Activated gamma-delta T cell (primary cell): ENCODE results near the gene ASPSCR1.

Experiments
- DNase-seq: peaks from one replicate; lab custom pipeline; 2025; lab: John Stamatoyannopoulos, UW

ASPSCR1 gene

DNA sequence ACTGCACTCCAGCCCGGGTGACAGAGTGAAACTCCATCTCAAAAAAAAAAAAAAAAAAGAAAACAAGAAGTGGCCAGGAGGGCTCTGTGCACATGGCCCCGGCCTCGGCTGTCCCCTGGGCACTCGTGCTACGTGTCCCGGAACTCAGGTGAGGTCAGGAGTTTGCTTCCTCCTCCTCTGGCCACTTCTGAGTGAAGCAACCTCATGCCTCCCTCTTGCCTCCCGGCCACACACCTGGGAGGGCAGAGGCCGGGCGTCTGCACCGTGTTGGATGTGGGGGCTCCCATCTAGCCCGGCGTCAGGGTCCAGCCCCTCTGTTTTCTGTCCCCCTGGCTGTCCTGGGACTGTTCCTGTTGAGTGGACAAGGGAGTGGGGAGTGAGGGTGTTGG lies 22.2 kb downstream of the ASPSCR1 start:
- DNase-seq = no peak

DNA sequence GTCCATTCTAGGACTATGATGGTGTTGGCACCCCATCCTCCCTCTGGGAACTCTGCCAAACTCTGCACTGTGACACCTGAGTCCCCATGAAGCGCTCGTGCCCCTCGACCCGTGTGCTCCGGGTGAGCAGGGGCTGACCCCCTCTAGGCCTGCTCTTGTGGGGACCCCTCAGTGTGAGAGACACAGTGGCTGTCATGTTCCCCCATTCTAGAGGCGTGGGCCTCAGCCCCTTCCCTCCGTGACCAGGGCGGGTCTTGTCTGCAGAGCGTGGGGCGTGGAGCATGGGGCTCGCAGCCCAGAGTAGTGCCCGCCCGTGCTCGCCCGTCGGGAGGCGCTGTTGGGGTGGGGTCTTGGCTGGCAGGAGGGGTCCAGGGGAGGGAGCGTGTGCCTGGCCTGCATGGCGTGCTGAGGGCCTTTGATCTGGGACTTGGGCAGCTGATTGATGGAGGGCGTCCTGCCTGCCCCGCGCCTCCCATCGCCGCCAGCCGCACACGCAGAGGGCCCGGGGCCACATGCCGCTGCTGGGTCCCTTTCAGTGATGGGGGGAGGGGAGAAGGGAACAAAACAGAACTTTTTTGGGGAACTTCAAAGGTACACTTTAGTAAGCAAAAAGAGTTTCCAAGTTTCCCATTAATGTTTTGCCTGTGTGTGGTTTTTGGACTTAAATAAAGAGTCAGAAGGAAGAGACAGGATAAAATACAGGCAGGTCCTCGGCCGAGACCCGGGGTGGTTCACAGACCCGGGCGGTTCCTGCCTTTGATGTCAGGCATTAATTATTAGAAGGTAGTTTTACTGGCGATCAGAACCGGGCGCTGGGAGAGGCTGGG lies 22.8 kb downstream of the ASPSCR1 start:
- DNase-seq = no peak

DNA sequence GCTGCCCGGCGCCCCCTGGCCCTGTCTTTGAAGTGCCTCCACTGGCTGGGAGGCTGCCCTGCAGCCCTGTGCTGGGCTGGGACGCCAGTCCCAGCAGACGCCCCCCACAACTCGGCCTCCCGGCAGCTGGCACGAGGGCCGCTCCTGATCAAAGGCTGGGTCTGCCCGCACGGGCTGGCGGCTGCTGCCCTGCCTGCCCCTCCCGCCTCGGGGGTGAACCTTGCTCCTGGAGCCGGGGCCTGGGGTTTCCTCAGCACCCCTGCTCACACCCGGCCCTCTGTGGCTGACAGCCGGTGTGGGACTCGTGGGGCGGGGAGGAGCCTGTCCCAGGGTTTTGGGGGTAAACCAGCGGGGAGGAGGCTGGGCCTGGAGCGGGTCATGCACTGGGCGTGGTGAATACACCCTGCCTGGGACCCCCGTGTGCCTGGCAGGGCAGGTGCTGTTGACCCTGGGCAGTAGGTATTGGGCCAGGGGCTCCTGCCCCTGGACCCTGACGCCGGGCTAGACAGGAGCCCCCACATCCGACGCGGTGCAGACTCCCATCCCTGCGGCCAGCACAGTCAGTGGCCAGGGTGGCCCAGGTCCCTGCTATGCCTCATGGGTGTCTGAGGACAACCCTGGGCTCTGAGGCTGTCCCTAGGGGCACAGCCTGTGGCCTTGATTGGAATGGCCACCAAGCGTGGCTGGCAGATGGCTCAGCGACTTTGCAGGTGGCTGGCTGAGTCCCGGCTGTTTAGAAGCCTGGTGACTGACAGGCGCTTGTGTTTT lies 23.6 kb downstream of the ASPSCR1 start:
- DNase-seq = no peak

DNA sequence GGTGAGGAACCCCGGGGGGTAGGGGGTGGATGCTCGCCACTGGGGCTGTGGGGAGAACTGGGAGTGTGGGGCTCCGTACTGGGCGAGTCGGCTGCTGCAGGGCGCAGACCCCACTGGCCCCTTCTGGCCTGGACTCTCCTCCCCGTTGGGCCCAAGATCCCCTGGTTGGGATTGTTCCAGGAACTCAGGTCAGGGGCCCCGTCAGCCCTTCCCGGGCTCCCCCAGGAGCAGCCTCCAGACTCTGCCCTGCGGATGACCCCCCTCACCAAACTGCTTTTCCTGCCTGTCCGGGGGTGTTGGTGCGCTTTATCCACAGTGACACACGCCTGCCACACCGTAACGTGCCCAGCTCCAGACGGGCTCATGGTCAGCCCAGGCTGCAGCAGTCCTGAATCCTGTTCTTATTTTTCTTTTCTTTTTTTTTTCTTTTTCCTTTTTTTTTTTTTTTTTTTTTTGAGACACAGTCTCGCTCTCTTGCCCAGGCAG lies 24.2 kb downstream of the ASPSCR1 start:
- DNase-seq = no peak

DNA sequence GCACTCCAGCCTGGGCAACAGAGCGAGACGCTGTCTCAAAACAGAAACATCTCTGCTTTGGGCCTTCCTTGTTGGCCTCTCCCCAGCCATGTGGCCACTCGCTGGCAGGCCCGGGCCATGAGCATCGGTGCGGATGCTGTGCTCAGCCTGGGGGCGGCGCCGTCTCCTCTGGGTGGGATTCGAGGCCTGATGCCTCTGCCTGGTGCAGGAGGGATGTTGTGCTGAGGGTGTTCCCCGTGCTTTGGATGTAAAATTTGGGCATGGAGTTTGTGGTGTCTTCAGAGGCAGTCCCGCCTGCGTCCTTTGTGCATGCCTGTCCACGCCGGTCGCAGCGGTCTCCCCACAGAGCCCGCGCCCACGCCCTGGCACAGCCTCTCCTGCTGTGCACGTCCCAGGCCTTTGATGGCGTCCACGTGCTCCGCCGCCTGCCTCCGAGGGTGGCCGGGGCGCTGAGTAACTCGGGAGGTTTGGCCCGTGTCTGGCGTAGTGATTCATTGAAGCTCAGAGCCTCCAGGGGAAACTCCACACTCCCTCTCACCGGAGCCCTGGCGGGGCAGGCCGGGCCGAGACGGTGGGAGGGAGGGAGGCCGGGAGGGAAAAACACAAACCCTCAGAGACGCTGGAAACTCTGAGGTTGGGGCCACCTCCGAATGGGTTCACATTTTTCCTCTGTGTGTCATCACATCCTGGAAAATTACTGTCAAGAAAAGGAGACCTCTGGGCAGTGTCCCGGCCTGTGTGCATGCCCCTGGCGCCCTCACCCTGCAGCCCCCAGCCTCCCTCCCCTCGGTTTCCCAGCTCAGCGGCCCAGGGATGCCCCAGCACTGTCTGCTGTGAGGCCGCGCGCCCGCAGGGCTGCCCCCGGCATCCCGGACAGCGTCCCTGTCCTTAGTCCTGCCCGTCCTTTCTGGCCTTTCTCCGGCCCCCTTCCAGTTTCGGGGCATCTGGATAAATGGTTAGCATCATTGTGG lies 26.3 kb downstream of the ASPSCR1 start:
- no peak for DNase-seq

DNA sequence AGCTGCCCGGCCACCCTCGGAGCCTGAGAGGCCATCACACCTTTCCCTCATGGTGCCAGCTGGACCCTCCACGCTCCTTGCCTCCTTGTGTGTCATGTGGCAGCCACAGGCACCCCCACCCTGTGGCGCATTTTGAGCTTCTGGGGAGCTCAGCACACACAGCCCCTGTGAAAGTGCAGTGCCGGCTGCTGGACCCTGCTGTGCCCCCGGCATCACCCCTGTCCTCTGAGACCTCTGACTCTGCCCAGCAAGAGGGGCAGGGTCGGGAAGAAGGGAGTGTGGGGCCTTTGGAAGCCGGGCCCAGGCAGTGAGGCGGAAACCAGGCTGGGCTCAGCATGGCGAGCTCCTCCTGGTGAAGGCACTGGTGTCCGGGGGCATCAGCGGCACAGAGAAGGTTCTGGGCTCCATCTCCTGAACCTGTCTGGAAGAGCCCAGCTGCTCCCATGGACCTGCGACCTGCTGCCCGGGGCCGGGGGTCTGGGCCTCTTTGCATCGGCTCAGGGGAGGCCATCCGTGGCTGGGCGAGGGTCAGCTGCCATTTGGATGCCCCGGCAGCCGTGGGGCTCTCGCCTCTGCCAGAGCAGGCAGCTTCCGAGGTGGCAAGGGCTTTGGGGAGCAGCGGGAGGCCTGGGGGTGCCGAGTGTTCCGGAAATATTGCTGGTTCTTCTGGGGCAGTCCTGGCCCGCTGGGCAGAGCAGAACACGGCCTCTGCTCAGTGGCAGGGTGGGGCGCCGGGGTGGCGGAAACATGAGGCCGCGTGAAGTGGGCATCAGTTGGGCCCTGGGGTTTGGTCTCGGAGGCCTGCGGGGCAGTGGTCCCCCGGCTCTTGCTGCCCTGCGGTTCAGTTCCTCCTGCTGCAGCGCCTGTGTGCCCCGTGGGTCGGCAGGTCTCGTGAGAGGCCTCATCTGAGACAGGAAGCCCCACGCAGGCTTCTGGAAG lies 27.4 kb downstream of the ASPSCR1 start:
- no peak for DNase-seq

DNA sequence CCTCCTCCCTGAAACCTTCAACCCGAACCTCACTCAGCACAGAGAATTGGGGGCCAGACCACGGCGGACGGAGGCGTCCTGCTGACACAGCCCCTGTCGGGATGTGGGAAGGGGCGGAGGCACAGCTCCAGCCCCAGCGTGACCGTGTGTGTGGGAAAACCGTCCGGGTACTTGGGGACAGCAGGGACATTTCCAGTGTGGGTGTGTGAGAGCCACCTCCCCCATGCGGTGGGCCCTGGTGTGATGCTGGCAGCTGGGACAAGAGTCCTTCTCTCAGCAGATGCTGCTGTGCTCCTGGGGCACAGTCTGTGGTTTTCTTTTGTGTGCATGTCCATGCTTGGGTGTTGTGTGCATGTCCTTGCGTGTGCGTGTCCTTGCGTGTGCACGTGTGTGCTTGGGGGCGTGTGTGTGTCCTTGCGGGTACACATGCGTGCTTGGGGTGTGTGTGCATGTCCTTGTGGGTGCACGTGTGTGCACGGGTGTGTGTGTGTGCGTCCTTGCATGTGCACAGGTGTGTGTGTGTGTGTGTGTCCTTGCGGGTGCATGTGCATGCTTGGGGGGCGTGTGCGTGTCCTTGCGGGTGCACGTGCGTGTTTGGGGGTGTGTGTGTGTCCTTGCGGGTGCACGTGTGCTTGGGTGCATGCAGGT lies 28.4 kb downstream of the ASPSCR1 start:
- DNase-seq = no peak

DNA sequence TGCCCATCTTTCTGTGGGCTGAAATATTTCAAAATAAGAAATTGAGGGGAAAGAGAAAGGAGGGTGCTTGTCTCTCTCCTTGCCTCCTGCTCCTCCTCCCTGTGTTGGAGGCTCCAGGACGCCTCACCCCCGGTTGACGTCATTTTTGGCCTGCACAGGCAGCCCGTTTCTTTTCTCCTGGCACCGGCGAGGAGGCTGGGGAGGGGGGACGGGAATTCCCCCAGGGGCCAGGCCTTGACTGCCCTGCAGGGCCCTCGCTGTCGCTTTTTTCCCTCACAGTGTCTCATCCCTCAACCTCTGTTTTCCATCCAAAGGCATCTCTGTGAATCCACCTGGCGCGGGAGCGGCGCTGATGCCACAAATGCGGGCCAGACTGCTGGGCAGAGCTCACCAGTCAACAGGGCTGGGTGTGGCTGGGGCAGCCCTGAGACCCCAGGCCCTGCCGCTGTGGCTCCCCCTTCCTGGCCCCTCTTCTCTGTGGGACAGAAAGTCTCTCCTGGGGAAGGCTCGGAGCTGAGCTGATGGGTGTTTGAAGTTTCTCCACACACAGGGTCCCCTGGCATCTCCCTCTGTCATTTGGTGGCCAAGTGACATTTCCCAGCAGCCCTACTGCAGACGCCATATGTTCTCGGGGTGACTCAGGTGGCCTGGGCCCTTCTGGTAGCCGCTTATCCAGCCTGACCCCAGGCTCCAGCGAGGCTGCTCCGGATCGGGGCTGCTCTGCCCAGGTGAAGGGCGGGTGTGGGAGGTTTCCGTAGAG lies 29.2 kb downstream of the ASPSCR1 start:
- DNase-seq = no peak

DNA sequence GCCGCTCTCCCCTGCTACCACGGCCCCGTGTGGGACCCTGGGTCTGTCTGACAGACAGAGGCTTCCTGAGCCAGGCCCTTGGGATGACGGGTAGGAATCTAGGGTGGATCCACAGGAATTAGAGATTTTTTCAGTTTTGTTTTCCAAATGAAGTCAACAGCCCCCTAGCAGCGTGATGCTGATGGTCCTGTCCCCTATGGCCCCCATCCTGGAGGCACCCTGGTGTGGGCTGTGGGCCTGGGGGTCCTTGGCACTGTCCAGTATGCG lies 29.7 kb downstream of the ASPSCR1 start:
- DNase-seq = no peak

DNA sequence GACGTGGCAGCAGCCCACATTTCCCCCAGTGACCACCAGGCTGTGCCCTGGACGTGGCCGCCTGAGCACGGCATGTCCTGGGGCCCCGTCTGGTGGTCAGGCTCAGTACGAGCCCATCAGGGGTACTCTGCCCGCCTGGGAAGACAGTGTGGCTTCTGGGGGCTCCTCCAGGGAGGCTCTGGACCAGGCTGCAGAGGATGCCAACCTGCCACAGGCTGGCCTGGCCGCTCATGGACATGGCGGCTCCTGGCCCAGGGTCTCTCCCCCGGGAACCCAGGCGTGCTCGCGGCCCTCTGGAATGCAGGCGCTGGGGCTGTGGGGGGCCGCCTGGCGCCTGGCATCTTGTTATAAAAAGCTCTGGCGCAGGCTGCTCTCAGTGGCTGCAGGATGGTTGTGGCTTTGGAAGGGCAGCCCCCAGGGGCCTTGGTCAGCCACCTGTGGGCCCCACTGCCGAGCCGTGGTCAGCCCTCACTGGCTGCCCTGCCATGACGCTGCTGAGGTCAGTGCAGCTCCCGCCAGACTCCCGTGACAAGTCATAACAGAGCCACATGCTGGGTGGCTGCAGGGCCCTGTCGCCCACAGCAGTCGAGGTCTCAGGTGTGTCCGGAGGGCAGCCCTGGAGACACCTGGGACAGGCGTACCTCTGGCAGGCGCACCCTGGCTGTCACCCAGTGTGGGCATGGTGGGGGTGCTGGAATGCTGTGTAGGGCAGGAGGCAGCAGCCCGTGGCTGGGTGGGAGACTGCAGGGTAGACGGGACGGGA lies 30.2 kb downstream of the ASPSCR1 start:
- no peak for DNase-seq

DNA sequence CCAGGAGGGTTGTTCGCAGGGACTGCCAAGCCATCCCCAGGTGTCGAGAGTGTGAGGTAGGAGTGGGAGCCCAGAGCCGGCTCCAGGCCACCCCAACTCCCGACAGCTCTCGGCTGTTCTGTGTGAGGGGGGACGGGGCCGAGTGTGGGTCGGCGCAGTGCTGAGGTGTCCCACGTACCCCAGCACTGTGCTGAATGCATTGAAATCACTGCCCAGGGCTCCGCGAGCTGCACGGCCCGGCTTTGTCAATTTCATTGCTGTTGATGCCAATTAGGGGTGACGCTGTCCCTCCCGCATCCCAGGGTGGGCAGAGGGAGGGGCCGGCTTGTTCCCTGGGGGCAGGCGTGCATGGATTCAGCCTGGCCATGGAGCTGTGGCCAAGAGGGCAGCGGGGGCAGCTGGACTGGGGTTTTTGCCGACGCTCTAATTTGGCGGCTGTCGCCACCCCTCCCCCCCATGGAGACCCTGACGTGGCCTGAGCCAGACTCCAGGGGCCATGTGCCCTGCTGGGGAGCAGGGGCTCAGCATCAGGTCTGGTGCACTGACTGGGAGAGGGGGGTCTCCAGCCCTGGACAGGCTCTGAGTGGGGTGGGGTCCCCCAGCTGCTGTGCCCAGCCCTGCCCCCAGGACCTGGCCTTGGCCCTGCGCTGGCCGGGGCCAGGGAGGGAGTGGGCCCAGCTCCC lies 31.0 kb downstream of the ASPSCR1 start:
- no peak for DNase-seq

DNA sequence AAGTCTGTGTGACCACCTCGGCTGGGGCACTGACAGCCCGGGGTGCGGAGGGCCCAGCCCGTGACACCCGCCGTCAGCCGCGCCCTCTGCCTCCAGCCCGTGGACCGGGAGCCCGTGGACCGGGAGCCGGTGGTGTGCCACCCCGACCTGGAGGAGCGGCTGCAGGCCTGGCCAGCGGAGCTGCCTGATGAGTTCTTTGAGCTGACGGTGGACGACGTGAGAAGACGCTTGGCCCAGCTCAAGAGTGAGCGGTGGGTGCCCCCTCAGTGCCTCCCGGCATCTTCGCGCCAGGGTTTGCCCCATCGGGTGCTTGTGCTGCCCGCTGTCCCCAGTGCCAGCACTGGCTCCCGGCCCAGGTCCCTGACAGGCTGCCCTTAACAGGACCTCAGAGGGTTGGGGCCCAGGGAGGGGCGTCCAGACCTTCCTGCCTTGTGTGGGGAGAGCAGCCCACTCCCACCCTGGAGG lies 31.5 kb downstream of the ASPSCR1 start:
- DNase-seq = no peak

DNA sequence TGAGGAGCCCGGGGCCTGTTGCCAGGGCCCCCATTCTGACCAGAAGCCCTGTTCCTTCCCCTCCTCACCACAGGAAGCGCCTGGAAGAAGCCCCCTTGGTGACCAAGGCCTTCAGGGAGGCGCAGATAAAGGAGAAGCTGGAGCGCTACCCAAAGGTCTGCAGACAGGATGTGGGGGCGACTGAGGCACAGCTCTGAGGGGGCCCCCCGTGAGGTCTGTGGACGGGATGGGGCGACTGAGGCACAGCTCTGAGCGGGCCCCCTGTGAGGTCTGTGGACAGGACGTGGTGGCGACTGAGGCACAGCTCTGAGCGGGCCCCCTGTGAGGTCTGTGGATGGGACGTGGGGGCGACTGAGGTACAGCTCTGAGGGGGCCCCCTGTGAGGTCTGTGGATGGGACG lies 32.0 kb downstream of the ASPSCR1 start:
- DNase-seq = no peak

DNA sequence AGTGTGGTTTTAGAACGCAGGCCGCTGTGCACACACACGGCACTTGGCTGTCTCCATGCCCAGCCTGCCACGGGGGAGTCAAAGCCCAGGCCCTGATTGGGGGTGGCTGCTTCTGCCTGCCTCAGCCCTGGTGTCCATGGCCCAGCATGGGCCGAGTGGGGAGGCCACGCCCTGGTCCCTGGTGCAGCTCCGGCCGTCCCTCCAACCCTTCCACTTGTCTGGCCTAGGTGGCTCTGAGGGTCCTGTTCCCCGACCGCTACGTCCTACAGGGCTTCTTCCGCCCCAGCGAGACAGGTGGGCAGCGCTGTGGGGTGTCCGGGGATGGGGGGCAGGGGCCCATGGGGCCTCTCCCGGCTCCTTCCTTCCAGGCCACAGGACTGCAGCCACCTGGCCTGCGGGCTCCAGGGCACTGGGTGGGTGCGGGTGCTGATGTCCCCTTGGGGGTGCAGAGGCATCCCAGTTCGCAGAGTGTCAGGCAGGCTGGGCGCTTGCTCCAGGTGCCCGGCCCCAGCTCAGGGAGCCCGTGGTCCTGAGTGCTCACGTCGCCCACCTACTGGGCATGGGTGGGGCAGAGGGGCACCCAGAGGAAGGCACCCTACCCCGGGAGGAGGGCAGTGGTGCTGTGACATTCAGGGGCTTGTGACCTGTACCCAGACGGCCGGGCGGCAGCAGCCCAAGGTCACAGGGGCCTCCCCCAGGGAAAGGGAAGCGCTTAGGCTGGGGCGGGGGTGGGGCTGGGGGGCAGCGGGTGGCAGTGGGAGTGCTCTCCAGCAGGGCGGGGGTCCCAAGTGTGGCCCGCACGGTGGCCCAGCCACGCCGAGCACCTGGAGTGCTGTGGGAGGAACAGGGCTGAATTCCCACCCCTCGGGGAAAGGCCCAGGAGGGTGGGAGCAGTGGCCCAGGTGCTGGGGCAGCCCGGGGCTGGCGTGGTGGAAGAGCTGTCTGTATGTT lies 33.4 kb downstream of the ASPSCR1 start:
- no peak for DNase-seq

DNA sequence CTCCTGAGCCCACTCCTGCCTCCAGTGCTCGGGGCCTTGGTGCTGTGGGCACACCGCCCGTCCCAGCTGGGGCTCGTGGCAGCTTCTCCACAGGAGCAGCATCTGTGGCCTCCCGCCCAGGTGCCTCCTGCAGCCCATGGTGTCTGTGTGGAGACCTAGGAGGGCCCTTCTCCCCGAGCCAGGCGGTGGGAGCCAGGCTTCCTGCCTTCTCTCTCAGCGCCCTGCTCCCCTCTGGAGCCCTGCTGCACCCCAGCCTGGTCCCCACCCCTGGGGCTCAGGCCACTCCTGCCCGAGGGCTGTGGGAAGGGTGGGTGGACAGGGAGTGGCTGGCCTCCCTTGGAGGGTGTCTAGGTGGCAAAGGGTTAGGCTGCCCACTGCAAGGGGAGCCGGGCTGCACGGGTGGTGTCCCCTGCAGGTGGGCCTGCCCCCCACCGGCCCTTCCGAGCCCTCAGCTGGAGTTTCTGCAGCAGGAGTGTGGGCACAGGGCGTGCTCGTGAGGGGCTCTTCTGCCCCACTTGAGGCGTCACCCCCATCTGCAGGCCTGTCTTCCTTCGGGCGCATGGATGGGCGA lies 34.3 kb downstream of the ASPSCR1 start:
- no peak for DNase-seq

DNA sequence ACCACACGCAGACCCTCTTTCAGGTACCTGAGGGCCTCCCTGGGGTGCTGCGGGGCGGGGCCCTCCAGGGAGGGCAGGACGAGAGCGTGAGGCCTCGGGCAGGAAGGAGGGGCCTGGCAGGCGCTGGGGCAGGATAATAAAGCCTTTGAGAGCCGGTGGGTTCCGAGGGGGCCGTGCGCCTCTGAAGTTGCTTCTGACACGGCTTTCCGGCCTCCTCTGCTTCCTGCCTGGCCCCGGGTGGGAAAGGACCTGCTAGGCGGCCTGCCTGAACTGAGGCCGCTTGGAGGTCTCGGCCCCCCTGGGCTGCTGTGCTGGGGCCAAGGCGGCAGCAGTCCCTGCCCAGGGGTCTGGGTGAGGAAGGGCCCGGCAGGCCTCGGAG lies 34.8 kb downstream of the ASPSCR1 start:
- DNase-seq = no peak
